Fibroblast of lung (primary cell): ENCODE data around the gene NTRK2. TPM values are rescaled to one million over a fixed set of nuclear protein-coding genes. Genes with fewer than 3 reads are reported as not detected.

Experiments
- DNase-seq, 2 donors: peaks; one replicate each; pipeline versions ENCODE4 v3.0.0 to v3.0.0-alpha.2; 2010; ENCODE audit warnings: low read depth in 2 of 2
- H2AFZ ChIP-seq: 2 replicates; pipeline ENCODE4 v1.5.1; 2012; ENCODE audit warnings: low read length, control low read depth, inconsistent platforms
- H3K27ac ChIP-seq: 2 replicates; pipeline ENCODE4 v1.5.1; 2011; ENCODE audit warnings: low read length, control low read depth; ENCODE audit not compliant: insufficient read depth
- H3K27me3 ChIP-seq: 2 replicates; pipeline ENCODE4 v1.5.1; 2011; ENCODE audit warnings: mild to moderate bottlenecking, low read length; ENCODE audit not compliant: control insufficient read depth, insufficient read depth
- H3K36me3 ChIP-seq: 2 replicates; pipeline ENCODE4 v1.5.1; 2011; ENCODE audit warnings: low read length; ENCODE audit not compliant: control insufficient read depth, insufficient read depth
- H3K4me1 ChIP-seq: 2 replicates; pipeline ENCODE4 v1.5.1; 2011; ENCODE audit warnings: low read length; ENCODE audit not compliant: control insufficient read depth, insufficient read depth; ENCODE audit errors: extremely low read depth
- H3K4me2 ChIP-seq: 2 replicates; pipeline ENCODE4 v1.5.1; 2011; ENCODE audit warnings: low read length, control low read depth; ENCODE audit not compliant: insufficient read depth; ENCODE audit errors: extremely low read depth
- H3K4me3 ChIP-seq, 4 experiments: fragments of 200-600 bp in 1 of 4; sonication (generic) in 1 of 4; replicated peaks in 1 of 4; 2 replicates each; pipeline ENCODE4 v1.5.1; 2011 to 2016; ENCODE audit warnings: low read length in 4 of 4, low read depth in 3 of 4, mild to moderate bottlenecking in 3 of 4, control low read depth in 2 of 4, inconsistent platforms in 1 of 4, mixed read lengths in 1 of 4; ENCODE audit not compliant: insufficient read depth in 1 of 4; ENCODE audit errors: control extremely low read depth in 1 of 4
- H3K79me2 ChIP-seq: 2 replicates; pipeline ENCODE4 v1.5.1; 2012; ENCODE audit warnings: mild to moderate bottlenecking, low read length, inconsistent platforms; ENCODE audit not compliant: control insufficient read depth, insufficient read depth
- H3K9ac ChIP-seq: 2 replicates; pipeline ENCODE4 v1.5.1; 2011; ENCODE audit warnings: mild to moderate bottlenecking, low read length, control low read depth; ENCODE audit not compliant: insufficient read depth
- H3K9me3 ChIP-seq: 2 replicates; pipeline ENCODE4 v1.5.1; 2012; ENCODE audit warnings: low read depth, low read length; ENCODE audit not compliant: control insufficient read depth, insufficient read depth
- H4K20me1 ChIP-seq: 2 replicates; pipeline ENCODE4 v1.5.1; 2011; ENCODE audit warnings: low read length; ENCODE audit not compliant: control insufficient read depth, insufficient read depth; ENCODE audit errors: extremely low read depth
- CTCF ChIP-seq, 2 donors: IDR thresholded peaks in 1 of 2; conservative IDR thresholded peaks in 1 of 2; 1 replicate in 1 of 2; 2 replicates in 1 of 2; pipeline ENCODE4 v1.5.1; 2011 to 2012; ENCODE audit warnings: low read length in 2 of 2, control low read depth in 1 of 2, inconsistent platforms in 1 of 2, low read depth in 1 of 2, mild to moderate bottlenecking in 1 of 2
- EZH2 ChIP-seq: IDR thresholded peaks from 2 replicates; pipeline ENCODE4 v1.5.1; 2012; ENCODE audit warnings: low read length, control low read depth, mild to moderate bottlenecking; ENCODE audit errors: missing control alignments
- polyA plus RNA-seq, 2 donors: library from polyadenylated mRNA; depleted of rRNA in 1 of 2; stranded (reverse) in 1 of 2; unstranded in 1 of 2; fragments of >200 nt; gene quantifications; 2 replicates each; pipeline ENCODE4 v1.2.1, GENCODE V29; 2011 to 2012; ENCODE audit warnings: missing spikeins in 1 of 2
- total RNA-seq: library from RNA; depleted of rRNA; stranded (reverse); fragments of >200 nt; gene quantifications from 2 replicates; pipeline ENCODE4 v1.2.1, GENCODE V29; 2014

Gene NTRK2
- total and polyA plus RNA-seq, 2 donors (not counting 1 experiment from before 2014, with no cell fraction given) = 0.66 to 1.1 TPM

- Histone ChIP-seq H3K79me2 (no peaks in the 10 kb centered on the region), H3K4me2 (no peak overlapping the region), H3K9me3 (no peaks in the 10 kb centered on the region), H4K20me1 (no peaks in the 10 kb centered on the region), H3K9ac (no peak overlapping the region), H3K27ac (no peak overlapping the region), H2AFZ (no peak overlapping the region), H3K4me1 (no peaks in the 10 kb centered on the region), H3K27me3 (no peaks in the 10 kb centered on the region), H3K4me3 (no peak overlapping the region), H3K36me3 (no peaks in the 10 kb centered on the region)
- no peak for DNase-seq
- no peak for TF ChIP-seq EZH2
- no peak for TF ChIP-seq CTCF (conservative IDR thresholded peaks at IDR 0.05 in 1 of 2, IDR thresholded peaks at IDR 0.05 in 1 of 2; ENCODE audit: low read depth in 1 of 2, low read length in 2 of 2)
Observed at GRCh38 chr9:84899326-84899725, 229.8 kb downstream of the NTRK2 start.

- Histone ChIP-seq H3K36me3 (no peaks in the 10 kb centered on the region), H4K20me1 (no peaks in the 10 kb centered on the region), H3K9me3 (no peaks in the 10 kb centered on the region), H2AFZ (no peak overlapping the region), H3K27ac (no peak overlapping the region), H3K4me2 (no peak overlapping the region), H3K4me3 (no peak overlapping the region), H3K79me2 (no peaks in the 10 kb centered on the region), H3K27me3 (no peaks in the 10 kb centered on the region), H3K4me1 (no peaks in the 10 kb centered on the region), H3K9ac (no peak overlapping the region)
- TF ChIP-seq EZH2 (no peak), CTCF (conservative IDR thresholded peaks at IDR 0.05 in 1 of 2, IDR thresholded peaks at IDR 0.05 in 1 of 2; ENCODE audit: low read depth in 1 of 2, low read length in 2 of 2) (no peak)
- DNase-seq = peak in 1 of 2 donors; percentile 3
Observed at GRCh38 chr9:84900421-84900820, 230.9 kb downstream of the NTRK2 start.

- Histone ChIP-seq H3K27me3 (no peaks in the 10 kb centered on the region), H3K79me2 (no peaks in the 10 kb centered on the region), H3K4me3 (no peak overlapping the region), H3K4me2 (no peak overlapping the region), H2AFZ (no peak overlapping the region), H3K9me3 (no peaks in the 10 kb centered on the region), H3K4me1 (no peaks in the 10 kb centered on the region), H4K20me1 (no peaks in the 10 kb centered on the region), H3K36me3 (no peaks in the 10 kb centered on the region), H3K9ac (no peak overlapping the region), H3K27ac (no peak overlapping the region)
- no peak for DNase-seq
- TF ChIP-seq EZH2 = no peak
- no peak for TF ChIP-seq CTCF (conservative IDR thresholded peaks at IDR 0.05 in 1 of 2, IDR thresholded peaks at IDR 0.05 in 1 of 2; ENCODE audit: low read depth in 1 of 2, low read length in 2 of 2)
Observed at GRCh38 chr9:84903963-84904362, 234.4 kb downstream of the NTRK2 start.
